Fibroblast of skin of left quadriceps (primary cell): Measurements from ENCODE around the gene FBXO48.
"Not testable (repeated sequence)": the region's sequence is repeated elsewhere in the genome, so short reads cannot be mapped to it uniquely, and the experiment has no call there.

ENCODE experiments used
- DNase-seq, 2 experiments: peaks; one replicate each; pipeline ENCODE4 v3.0.0-alpha.2; 2013; ENCODE audit warnings: low read depth in 2 of 2

FBXO48 gene

DNA sequence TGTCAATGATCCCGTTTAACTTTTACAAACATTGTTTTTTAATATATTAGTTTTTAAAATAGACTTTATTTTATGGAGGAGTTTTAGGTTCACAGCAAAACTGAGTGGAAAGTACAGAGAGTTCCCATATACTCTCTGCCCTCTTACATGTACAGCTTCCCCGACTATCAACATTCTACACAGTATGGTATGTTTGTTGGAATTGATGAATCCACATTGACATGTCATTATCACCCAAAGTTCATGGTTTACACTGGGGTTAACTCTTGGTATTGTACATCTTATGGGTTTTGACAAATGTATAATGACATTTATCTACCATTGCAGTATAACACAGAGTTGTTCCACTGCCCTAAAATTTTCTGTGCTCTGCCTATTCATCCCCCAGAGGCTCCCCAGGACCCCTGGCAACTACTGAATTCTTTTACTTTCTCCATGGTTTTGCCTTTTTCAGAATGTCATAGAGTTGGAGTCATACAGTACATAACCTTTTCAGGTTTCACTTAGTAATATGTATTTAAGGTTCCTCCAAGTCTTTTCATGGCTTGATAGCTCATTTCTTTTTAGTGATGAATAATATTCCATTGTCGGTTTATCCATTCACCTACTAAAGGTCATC lies 5.8 kb upstream of the FBXO48 start:
- no peak for DNase-seq

- no peak for DNase-seq
These were observed 4.3 kb upstream of the FBXO48 start for GRCh38 chr2:68471385-68471784.

DNA sequence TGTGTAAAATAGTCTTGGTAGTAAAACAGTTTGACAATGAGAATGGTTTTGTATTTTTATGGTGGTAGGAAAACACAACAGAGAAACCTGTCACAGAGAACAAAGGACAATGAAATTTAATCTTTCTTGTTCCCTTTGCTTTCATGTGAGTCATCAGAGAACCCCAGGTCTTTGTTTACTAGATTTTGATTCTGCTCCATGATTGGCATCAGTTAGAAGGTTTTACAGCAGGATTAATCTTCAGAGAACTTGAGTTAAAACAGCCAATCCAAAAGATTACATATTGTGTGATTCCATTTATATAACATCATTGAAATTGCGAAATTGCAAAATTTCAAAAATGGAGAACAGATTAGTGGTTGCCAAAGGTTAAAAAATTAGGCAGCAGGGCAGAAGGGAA lies 2.8 kb upstream of the FBXO48 start:
- no peak for DNase-seq

DNA sequence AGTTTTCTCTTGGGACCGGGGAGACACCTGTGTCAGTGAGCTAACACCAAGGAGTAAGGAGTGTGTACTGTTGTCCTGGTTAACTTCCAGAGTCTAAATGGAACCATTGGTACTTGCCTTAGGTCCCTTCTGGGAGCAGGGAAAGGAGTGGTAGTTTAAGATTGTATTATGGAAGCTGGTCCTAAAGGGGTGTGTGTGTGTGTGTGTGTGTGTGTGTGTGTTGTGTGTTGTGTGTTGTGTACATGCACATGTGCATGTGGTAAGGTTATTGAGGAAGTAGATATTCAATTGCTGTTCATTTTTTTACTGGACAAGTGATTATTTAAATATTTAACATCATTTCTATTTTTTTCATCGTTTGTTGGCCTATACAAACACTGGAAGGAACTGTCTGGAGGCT lies 1.7 kb upstream of the FBXO48 start:
- DNase-seq: no peak

- no peak for DNase-seq
These were observed 367 bp downstream of the FBXO48 start for GRCh38 chr2:68466778-68467076.

GRCh38 chr2:68466361-68466777 lies 725 bp downstream of the FBXO48 start:
- DNase-seq: peak in 1 of 2 experiments; percentile 31

DNA sequence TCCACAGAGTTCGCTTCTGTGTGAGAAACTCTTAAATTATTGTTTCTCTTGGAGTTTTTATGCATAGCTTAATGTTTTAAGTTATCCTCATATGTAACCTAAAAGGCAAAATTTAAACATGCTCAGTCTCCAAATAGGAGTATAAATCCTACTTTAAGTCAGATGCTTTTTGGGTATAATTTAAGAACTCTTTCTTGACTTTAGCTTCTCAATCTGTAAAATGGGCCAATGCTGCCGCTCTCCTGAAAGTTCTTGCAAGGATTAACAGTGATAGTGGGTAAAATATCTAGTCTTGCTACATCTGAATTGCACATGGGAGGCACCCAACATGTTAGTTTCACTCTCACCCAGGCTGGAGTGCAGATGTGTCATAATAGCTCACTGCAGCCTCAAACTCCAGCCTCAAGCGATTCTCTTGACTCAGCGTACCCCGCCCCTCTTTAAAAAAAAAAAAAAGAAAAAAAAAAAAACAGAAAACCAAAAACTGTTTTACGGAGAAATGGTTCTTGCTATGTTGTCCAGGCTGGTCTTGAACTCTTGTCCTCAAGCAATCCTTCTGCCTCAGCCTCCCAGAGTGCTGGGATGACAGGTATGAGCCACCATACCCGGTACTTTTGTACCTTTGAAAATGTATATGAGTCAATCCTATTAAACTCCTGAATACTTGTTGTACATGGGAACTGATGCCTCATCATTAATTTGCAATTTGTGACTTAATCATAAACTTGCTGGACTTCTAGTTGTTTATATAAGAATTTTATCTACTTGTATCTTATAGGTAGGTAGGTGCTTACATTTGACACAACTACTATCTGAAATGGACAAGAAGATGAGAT lies 1.8 kb downstream of the FBXO48 start:
- DNase-seq: no peak

DNA sequence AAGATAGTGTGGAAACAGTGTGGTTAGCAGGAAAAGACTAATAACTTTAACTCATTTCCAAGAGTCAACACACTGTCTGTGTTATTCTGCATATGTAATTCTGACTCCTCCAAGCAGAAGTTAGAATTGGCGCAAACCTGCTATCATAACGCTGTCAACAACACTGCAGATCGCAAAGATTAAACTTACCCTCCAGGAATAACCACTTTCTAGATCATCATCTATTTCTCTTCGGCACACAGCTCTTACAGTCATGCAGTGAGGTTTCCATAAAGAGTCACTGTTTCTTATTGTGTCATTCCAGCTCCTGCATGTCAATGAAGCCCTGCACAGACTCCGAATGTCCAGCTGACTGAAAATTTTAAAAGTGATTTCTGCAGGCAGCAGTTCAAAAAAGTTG lies 2.4 kb downstream of the FBXO48 start:
- no peak for DNase-seq

- peak; percentile 23 to 31 for DNase-seq
These were observed 3.7 kb downstream of the FBXO48 start for GRCh38 chr2:68463287-68463877.

GRCh38 chr2:68458981-68459380 lies 8.1 kb downstream of the FBXO48 start:
- DNase-seq: no peak

- DNase-seq: no peak
These were observed 10.9 kb downstream of the FBXO48 start for GRCh38 chr2:68456198-68456597.

GRCh38 chr2:68454719-68455118 lies 12.4 kb downstream of the FBXO48 start:
- no peak for DNase-seq

DNA sequence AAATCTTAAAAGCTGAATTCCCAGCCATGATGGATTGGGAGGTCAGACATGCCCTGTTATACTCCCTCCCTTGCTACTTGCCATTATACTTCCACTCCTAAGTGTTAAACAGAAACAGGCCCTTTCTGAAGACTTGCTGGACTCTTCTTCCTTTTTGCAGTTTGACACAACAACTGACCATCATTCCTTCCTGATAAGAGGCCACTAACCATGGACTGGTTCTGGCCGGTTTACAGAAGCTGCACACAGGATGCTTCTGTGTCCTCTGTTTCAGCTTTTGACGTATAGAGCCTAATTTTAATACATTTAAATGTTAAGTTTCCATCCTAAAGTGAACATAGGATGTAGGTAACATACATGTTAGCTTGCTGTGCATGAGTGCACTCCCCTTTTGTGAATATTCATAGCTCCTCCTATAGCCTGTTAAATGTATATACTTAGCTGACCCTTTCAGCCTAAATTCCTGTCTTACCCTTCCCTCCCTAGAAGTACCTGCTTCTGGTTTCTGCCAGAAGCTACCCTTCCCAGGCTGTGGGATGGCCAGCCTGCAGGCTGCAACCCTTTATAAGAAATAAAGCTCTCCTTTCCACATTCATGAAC lies 13.2 kb downstream of the FBXO48 start:
- DNase-seq: no peak

DNA sequence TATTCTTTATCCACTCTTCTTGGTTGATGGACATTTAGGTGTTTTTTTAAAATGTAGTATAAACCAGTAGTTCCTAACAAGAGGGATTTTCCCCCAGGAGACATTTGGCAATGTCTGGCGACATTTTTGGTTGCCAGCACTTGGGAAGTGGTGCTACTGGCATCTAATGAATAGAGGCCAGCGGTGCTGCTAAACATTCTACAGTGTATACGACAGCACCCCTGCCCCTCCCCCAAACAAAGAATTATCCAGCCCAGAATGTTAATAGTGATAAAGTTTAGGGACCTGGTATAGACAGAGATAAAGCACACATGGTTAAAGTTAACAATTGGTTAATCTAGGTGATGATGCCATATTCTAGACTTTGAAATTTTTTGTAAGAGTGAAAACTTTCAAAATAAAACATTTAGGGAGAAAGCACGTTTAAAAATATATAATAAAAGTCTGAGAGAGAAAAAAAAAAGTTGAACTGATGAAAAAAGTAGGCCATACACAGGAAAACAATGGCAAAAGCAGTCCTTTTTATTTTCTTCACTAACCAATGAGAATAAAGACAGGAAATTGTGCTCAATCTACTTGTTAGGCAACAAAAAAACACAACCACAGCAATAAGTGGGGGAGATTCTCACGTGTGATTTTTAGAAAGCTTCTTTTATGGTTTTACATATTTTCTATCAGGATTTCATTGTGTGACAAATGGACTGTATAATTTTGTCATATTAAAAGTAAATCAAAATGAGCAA lies 14.8 kb downstream of the FBXO48 start:
- DNase-seq: no peak

DNA sequence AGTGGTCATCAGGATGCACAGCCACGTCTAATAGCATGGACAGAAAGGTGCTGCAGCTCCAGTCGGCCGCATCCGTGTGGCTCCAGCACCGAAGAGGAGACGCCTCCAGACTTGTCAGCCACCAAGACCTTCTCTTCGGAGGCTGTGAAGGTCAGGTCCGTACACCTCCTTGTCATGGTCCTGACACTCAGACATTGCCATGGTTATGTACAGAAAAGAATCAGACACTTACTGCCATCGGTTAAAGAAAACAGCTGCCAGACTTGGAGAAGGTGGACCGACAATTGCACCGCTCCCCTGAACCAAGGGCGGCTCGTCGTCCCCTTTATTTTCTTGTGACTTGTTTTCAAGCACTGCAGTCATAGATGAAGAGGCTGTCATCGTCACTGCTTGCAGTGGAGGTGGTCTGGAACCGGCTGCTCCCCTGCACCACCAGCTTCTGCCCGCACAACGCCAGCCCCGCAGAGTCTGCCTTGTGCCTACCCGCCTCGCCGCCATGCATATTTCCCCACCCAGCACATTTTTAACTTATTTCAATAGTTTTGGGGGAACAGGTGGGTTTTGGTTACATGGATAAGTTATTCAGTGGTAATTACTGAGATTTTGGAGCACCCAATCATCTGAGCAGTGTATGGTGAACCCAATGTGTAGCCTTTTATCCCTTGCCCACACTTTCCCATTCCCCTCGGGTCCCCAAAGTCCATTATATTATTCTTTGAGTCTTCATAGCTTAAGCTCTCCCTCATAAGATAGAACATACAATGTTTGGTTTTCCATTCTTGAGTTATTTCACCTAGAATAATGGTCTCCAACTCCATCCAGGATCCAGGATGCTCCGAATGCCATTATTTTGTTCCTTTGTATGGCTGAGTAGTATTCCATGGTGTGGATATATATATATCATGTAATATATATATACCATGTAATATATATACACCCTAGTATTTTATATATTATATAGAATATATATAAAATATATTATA lies 18.1 kb downstream of the FBXO48 start:
- no peak for DNase-seq

DNA sequence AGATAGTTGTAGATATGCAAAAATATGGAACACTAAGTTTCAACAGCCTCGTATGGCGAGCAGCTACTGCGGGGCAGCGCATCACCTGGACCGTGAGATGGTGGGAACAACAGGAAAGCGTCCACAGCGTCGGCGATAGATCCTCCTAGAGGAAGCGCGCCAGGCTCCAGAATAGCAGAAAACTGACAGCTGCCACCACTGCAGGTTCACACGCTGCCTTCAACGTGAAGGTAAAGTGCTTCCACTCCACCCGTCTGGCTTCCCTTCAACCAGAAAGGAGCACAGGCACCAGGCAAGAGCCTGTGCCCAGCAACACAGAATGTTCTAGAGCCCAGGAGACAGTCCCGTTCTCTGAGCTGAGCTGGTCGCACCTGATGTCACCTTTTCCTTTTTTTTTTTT lies 20.0 kb downstream of the FBXO48 start:
- no peak for DNase-seq

- not testable (repeated sequence) for DNase-seq
These were observed 20.7 kb downstream of the FBXO48 start for GRCh38 chr2:68446425-68446824.

DNA sequence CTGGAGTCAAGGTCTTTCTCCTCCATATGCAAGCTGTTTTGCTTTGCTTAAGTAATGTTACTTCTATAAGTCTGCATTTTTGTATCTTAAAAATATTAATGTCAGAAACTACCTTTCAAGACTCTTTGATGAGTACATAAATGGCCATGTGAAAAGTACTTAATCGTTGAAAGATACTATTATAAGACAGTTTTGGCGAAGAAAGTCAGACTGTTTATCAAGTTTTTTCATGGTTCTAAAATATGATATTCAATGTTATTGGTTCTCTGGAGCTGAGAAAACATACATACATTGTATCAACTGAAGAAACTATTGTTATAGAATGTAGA lies 25.1 kb downstream of the FBXO48 start:
- DNase-seq: no peak

GRCh38 chr2:68441179-68441993 lies 25.7 kb downstream of the FBXO48 start:
- peak; percentile 72 to 74 for DNase-seq
